ENCODE data around the gene ME1.

Gene ME1

GRCh38 chr6:83403191-83403590 is 27.7 kb downstream of the ME1 start:
- H3K27me3 ChIP-seq (replicated peaks; ENCODE audit: insufficient read depth, low read length): no peaks in the 10 kb centered on the region
- DNase-seq: no peak
- no peak overlapping the region for H3K27ac ChIP-seq (ENCODE audit: low read length)
- H3F3A ChIP-seq (ENCODE audit: insufficient read depth, low read length): no peaks in the 10 kb centered on the region
- TF ChIP-seq CTCF (IDR thresholded peaks at IDR 0.05; ENCODE audit: low read length) (no peak), EZH2phosphoT487 (IDR thresholded peaks at IDR 0.05; ENCODE audit: low read length) (no peak), EZH2 (optimal IDR thresholded peaks at IDR 0.05; ENCODE audit: low read depth, low read length) (no peak)
- H3K4me1 ChIP-seq (ENCODE audit: low read length): no peaks in the 10 kb centered on the region
- H3K36me3 ChIP-seq (replicated peaks; ENCODE audit: insufficient read depth, low read length): no peaks in the 10 kb centered on the region
- no peaks in the 10 kb centered on the region for H3K9me3 ChIP-seq (replicated peaks; ENCODE audit: insufficient read depth, low read length)
- H4K20me1 ChIP-seq (ENCODE audit: insufficient read depth, low read length): no peaks in the 10 kb centered on the region
- no peaks in the 10 kb centered on the region for H3K9me2 ChIP-seq (replicated peaks; ENCODE audit: insufficient read depth, low read length)
- no peak overlapping the region for H3K4me2 ChIP-seq (ENCODE audit: low read depth, low read length)
- H2AFZ ChIP-seq (ENCODE audit: low read length): no peak overlapping the region
- H3K9ac ChIP-seq (ENCODE audit: low read length): no peak overlapping the region
- no peaks in the 10 kb centered on the region for H3K79me2 ChIP-seq (ENCODE audit: low read length)
- no peak overlapping the region for H3K4me3 ChIP-seq (ENCODE audit: low read length)

- Histone ChIP-seq H3K9me3 (replicated peaks; ENCODE audit: insufficient read depth, low read length) (no peaks in the 10 kb centered on the region), H3K36me3 (replicated peaks; ENCODE audit: insufficient read depth, low read length) (no peaks in the 10 kb centered on the region), H3K4me1 (ENCODE audit: low read length) (no peaks in the 10 kb centered on the region), H3K4me2 (ENCODE audit: low read depth, low read length) (no peak overlapping the region), H3K9me2 (replicated peaks; ENCODE audit: insufficient read depth, low read length) (no peaks in the 10 kb centered on the region), H4K20me1 (ENCODE audit: insufficient read depth, low read length) (no peaks in the 10 kb centered on the region; the same call in 1 of the 2 replicates), H3K4me3 (ENCODE audit: low read length) (no peak overlapping the region), H3K27me3 (replicated peaks; ENCODE audit: insufficient read depth, low read length) (no peaks in the 10 kb centered on the region), H3K79me2 (ENCODE audit: low read length) (no peaks in the 10 kb centered on the region), H3K27ac (ENCODE audit: low read length) (no peak overlapping the region), H3K9ac (ENCODE audit: low read length) (no peak overlapping the region), H3F3A (ENCODE audit: insufficient read depth, low read length) (no peaks in the 10 kb centered on the region), H2AFZ (ENCODE audit: low read length) (no peak overlapping the region)
- TF ChIP-seq EZH2 (optimal IDR thresholded peaks at IDR 0.05; ENCODE audit: low read depth, low read length) (no peak), EZH2phosphoT487 (IDR thresholded peaks at IDR 0.05; ENCODE audit: low read length) (no peak), CTCF (IDR thresholded peaks at IDR 0.05; ENCODE audit: low read length) (no peak)
- DNase-seq: no peak
Measured at GRCh38 chr6:83389606-83390005, 41.2 kb downstream of the ME1 start.

- Histone ChIP-seq H3F3A (ENCODE audit: insufficient read depth, low read length) (no peaks in the 10 kb centered on the region), H3K9me3 (replicated peaks; ENCODE audit: insufficient read depth, low read length) (no peaks in the 10 kb centered on the region), H3K9ac (ENCODE audit: low read length) (no peak overlapping the region), H3K4me1 (ENCODE audit: low read length) (no peaks in the 10 kb centered on the region), H3K4me2 (ENCODE audit: low read depth, low read length) (no peak overlapping the region), H2AFZ (ENCODE audit: low read length) (no peak overlapping the region), H3K4me3 (ENCODE audit: low read length) (no peak overlapping the region), H3K27me3 (replicated peaks; ENCODE audit: insufficient read depth, low read length) (no peaks in the 10 kb centered on the region), H3K36me3 (replicated peaks; ENCODE audit: insufficient read depth, low read length) (no peaks in the 10 kb centered on the region), H3K9me2 (replicated peaks; ENCODE audit: insufficient read depth, low read length) (no peaks in the 10 kb centered on the region), H3K79me2 (ENCODE audit: low read length) (no peaks in the 10 kb centered on the region), H4K20me1 (ENCODE audit: insufficient read depth, low read length) (no peaks in the 10 kb centered on the region; the same call in 1 of the 2 replicates), H3K27ac (ENCODE audit: low read length) (no peak overlapping the region)
- TF ChIP-seq EZH2phosphoT487 (IDR thresholded peaks at IDR 0.05; ENCODE audit: low read length) (no peak), EZH2 (optimal IDR thresholded peaks at IDR 0.05; ENCODE audit: low read depth, low read length) (no peak), CTCF (IDR thresholded peaks at IDR 0.05; ENCODE audit: low read length) (no peak)
- DNase-seq: no peak
Measured at GRCh38 chr6:83385473-83385872, 45.4 kb downstream of the ME1 start.
